ENCODE results near the gene RAB21.
"Not testable (repeated sequence)": the region's sequence is repeated elsewhere in the genome, so short reads cannot be mapped to it uniquely, and the experiment has no call there.

Gene RAB21

DNA sequence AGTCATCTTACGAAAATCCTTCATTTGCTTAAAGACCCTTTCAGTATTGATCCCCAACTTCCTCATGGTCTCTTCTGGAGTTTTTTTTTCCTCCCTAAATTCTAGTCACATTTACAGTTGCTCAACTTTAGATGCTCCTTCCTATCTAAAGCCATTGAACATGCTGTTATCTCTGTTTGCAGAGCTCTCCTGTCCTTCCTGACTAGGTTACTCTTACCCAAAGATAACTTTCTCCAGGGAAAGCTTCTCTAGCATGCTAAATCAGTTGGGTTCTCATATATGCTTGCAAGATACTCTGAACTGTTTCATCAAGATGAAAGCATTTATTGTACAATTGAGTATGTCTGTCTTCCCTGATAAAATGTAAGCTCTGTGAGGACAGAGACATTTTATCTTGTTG, 1.8 kb upstream of the RAB21 start:
- no peak for DNase-seq

DNA sequence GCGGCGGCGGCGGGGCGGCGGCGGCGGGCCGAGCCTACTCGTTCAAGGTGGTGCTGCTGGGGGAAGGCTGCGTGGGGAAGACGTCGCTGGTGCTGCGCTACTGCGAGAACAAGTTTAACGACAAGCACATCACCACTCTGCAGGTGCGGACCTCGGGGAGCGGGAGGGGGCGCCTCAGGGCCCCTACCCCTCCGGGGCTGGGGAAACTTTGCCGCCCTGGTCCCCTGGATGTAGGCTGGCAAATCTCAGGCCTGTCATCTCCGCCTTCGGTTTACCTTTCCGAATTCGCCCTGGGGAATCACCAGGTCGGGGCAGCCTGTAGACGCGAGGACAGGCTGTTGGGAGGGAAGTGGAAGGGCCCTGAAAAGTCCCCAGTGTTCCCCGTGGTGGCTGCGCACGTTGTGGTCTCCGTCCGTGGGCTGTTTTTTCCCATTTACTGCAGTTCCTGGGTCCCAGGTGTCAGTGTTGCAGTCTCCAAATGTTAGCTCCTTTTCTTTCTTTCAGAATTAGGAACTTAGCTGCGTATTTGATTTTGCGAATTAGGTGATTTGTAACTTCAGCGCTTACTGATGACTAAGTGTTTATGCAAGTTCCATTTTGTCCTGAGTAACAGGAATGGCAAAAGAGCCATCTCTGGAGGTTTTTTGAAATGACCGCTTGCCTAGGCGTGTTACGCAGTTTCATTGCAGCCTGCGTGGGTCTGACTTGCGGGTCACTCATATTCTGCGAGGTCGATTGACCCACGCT, 656 bp downstream of the RAB21 start:
- peak; percentile 49 for DNase-seq

DNA sequence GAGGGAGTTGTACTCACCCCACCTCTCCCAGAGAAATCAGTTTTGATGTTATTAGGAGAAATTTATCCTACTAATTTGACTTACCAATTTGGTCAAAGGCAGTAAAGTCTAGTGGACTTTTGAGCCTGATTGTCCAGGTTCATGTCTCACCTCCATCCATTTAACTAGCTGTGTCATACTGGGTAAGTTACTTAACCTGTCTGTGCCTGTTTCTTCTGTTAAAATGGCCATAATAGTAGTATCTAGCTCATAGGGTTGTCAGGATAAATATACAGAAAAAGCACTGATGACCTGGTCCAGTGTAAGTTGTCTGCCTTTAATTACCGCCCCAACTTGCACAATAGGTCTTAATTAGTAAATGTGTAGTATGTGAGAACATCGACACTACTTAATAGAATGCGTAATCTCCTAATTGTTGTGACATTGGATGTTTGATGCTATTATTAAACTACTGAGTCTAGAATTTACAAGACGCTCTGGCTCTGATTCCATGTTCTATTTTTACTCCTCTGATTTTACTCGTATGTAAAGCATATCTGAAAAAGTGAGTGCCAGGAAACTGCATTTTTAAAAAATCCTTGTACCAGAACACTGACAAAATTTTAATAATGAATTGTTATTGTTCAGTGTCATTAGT, 1.5 kb downstream of the RAB21 start:
- no peak for DNase-seq

DNA sequence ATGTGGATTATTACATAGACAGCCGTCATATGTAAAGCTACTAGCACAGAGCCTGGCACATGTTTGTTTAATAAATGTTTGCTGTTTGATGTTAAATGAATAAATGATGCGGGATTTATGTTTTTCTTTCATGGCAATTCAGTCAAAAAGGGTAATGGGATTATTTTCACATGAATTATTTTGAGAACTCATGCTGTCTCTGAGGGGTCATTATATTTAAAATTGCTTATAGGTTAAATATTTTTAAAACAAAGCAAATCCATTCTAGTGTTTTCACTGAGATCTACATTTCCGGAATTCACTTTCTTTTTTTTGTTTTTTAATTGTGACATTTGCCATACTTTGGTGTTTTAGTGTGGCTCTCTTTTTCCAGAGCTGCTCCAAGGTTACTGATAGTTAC, 5.3 kb downstream of the RAB21 start:
- no peak for DNase-seq

DNA sequence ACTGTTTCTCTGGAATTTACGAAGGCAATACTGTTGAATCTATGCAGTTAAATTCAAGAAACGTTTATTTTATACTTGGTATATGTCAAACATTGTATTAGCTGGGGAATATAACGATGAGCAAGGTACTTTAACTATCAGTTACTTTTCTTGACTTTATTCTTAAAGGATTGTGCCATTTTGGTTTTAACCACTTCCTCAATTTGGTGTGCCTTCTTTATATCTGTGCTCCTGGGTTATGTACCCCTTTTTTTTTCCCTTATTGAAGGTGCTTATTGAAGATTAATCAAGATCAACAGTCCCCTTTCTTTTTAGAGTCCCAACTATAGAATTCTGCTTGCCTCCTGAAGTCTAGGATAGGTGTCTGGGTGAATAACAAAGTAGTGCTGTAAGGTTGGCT, 5.8 kb downstream of the RAB21 start:
- DNase-seq, result no peak

DNA sequence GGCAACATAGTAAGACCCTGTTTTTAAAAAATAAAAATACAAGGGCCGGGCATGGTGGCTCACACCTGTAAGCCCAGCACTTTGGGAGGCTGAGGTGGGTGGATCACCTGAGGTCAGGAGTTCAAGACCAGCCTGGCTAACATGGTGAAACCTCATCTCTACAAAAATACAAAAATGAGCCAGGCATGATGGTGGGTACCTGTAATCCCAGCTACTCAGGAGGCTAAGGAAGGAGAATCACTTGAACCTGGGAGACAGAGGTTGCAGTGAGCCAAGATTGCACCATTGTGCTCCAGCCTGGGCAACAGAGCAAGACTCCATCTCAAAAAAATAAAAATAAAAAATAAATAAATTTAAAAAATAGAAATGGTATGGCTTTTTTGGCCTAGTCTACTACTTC, 6.7 kb downstream of the RAB21 start:
- DNase-seq, result not testable (repeated sequence)

DNA sequence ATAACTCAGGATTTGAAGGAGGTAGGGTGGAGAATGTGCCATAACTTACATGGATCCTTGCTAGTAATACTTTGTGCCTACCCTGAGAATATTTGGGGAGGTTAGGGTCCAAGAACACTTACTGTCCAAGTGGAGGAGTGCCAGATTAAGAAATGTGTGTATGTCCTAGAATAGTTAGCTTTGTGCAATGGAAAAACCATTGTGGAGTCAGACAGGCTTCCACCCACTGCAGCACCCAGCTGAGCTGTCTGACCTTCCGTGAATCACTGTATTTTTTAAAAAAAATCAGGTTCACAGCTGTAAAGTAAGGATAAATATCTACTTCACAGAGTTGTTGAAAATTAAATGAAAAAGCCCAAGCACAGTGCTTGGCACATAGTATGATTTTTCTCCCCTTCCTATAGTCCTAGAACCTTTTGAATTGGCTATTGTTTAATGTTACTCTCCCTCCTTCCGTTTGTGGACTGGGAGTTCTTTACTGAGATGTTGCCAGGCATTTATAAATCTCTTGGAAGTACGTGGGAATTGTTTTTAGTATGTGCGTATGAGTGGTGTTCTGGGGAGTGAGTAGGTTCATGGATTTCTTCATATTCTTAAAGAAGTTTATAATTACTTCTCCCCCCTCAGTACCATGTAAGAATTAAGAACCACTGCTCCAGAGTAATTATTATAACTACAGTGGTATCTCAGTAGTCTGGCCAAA, 9.2 kb downstream of the RAB21 start:
- DNase-seq, result no peak

DNA sequence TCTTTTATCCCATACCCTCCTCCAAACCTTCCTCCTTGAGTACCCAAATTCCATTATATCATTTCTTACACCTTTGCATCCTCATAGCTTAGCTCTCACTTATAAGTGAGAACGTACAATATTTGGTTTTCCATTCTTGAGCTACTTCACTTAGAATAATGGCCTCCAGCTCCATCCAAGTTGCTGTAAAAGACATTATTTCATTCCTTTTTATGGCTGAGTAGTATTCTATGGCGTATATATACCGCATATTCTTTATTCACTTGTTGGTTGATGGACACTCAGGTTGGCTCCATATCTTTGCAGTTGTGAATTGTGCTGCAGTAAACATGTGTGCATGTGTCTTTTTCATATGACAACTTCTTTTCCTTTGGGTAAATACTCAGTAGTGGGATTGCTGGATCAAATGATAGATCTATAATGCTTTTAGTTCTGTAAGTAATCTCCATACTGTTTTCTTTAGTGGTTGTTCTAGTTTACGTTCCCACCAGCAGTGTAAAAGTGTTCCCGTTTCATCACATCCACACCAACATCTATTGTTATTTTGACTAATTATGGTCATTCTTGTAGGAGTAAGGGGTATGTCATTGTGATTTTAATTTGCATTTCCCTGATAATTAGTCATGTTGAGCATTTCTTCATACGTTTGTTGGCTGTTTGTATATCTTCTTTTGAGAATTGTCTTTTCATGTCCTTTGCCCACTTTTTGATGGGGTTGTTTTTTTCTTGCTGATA, 10.1 kb downstream of the RAB21 start:
- no peak for DNase-seq

DNA sequence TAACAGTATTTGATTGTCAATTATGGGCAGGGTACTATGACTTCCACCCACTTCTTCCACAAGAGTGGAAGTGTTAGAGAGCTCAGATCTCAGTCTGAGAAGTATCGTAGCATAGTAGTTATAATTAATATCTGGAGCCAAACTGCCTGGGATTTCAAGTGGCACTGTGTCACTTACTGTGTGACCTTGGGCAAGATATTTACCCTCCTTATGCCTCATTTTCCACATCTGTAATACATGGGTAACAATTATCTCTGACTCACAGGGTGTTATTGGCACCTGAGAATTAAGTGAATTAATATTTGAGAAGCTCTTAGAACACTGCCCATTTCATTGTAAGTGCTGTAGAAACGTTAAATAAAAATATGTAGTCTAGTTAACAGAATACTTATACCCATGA, 11.5 kb downstream of the RAB21 start:
- DNase-seq, result no peak

DNA sequence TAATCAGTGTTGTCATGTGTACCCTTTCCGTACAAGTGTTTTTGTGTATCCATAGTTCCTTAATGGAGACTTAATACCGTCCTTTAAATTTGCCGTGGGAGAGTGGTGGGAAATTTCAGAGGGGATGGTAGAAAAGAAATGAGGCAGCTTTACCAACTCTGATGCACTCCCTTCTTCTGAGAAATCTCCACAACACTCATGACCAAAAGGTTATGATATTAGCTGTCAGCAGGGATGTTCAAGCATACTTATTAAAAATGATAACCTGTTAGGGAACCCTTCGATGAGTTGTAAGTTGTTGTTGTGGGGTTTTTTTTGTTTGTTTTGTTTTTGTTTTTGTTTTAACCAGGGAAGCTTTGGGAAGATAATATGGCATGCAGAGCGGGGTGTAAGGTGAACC, 12.5 kb downstream of the RAB21 start:
- no peak for DNase-seq

DNA sequence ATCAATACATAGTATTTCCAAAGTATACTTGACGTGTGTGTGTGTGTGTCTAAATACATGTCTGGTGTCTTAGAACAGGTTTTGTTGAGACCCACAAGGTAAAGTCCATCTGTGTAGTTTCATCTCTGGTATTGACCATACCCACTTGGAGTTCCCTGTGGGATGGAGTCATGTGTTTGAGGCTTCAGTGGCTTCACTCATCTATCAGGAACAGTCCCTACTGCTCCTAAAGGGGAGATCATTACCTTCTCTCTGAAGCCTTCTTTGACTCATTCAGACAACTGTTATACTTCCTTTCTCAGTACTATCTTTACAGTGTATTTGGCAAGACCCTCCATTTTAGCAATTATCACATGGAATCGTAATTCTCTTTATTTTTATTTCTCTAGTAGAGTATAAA, 14.2 kb downstream of the RAB21 start:
- DNase-seq, result no peak

DNA sequence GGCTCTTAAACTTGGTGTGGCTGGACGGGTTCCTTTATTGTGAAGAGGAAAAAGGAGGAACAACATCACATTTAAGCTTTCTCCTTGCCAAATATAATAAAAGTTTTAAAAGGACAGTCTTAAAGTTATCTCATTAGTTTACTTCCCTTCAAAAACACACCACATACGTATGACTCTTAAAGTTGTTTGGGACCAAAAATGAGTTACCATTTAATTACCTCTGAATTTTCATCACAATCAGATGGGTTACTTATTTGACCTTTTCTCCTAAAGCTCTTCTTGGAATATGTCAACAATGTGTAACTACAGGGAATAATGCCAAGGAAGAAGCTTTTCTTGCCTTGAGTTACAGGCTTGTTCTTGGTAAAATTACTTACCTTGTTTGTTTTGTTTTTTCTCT, 16.4 kb downstream of the RAB21 start:
- DNase-seq, result no peak

DNA sequence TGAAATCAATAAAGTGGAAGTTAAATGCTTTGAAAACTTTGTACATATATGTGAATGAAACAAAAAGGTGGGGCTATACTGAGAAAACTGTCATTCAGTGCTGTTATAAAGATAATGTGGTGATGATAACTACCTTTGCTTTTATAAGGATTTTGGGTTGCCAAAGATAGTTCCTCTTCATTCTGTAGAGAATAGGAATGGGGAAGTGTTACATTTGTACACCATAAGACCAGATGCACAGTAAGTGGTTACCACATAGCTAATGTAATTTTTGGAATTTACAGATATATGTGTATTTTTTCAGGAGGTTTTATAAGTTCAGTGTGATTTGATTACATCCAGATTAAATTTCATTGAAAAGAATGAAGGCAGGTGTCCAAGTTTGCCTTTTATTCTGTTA, 18.1 kb downstream of the RAB21 start:
- DNase-seq, result no peak

DNA sequence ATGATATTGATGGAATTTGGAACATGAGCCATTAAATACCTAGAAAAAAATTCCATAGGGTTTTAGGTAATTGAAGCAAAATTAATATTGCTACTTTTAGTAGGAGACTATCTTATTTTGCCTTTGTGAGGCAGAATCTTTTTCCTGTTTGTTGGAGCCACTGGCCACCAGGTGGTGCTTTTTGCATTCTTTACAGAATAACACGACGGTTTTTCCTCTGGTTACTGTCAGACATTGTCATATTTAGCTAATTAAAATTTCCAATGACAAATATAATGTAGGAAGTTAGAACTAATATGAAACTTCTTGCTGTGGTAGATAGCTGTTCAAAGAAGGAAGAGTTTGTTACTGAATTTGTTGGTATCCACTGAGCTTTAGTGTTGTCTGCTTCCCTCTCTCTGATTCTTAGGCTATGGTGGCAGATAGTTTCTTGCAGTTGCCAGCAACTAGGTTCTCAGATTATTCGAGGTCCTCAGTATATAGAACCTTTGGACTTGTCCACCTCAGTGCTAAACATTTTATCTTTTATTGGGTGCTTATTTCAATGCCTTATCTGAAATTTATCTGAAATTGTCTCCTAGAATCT, 25.7 kb downstream of the RAB21 start:
- DNase-seq, result peak; percentile 50

DNA sequence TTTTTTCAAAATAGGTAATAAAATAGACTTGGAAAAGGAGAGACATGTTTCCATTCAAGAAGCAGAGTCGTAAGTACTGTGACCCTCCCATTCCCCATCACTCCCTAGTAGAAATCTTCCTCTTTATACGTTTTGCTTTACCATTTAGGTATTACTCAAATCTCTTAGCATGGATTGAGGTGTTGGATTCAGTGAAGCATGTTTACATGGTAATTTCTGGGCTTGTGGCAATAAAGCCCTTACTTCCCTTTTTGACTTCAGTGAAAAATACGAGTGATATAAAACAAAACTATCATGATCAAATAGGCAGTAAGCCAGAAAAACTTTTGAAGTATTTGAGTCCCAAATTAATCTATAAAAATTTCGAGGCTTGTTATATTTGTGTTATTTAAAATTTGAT, 27.4 kb downstream of the RAB21 start:
- no peak for DNase-seq

DNA sequence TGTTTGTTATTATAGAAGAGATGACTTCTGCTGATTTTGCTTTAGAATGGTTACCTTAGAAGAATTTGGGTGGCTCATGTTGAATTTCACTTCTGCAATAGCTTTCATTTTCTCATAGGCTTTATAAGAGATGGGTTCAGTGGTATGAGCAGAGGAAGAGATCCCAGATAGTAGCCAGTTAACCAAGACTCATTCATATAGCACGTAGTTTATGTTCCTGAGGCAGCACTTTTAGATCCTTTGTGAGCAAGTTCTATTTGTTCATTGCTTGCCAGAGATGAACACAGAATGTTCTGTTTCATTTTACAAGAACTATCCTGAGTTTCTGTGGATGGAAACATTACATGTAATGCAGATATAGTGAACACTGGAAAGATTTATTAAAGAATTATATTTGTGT, 32.2 kb downstream of the RAB21 start:
- no peak for DNase-seq

DNA sequence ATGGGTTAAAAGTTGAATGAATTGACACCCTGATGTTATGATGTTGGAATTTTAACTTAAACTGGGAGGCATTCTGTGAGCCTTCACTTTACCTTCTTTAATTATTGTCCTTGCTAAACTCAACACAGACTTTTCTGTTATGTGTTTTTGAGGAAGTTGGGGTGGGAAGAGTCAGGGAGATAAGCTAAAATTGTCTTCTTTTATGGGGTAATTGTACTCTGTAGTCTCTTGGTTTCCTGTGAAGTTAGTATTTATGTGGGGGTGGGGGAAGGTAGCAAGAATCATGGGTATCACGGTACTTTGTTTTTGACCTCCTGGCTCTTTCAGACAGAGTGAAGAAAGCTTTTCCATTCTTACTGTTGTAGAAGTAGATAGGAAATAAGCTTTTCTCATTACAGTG, 32.9 kb downstream of the RAB21 start:
- DNase-seq, result no peak

DNA sequence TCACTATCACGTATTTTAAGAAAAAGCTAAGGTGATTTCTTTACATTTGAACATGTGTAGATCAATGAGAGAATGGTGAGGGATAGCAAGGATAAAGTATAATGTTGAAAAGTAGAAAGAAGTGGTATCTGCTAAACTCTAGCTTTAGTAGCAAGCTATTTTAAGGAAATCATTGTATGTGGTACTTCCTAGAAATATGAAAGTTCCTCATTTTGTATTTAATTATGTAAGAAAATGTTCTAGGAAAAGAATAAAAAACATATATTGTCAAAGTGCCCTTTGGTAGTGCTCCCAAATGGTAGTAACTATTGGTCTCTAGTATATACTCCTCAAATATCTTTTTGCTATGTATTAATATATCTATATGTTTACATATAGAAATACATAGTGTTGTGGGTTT, 35.7 kb downstream of the RAB21 start:
- no peak for DNase-seq

DNA sequence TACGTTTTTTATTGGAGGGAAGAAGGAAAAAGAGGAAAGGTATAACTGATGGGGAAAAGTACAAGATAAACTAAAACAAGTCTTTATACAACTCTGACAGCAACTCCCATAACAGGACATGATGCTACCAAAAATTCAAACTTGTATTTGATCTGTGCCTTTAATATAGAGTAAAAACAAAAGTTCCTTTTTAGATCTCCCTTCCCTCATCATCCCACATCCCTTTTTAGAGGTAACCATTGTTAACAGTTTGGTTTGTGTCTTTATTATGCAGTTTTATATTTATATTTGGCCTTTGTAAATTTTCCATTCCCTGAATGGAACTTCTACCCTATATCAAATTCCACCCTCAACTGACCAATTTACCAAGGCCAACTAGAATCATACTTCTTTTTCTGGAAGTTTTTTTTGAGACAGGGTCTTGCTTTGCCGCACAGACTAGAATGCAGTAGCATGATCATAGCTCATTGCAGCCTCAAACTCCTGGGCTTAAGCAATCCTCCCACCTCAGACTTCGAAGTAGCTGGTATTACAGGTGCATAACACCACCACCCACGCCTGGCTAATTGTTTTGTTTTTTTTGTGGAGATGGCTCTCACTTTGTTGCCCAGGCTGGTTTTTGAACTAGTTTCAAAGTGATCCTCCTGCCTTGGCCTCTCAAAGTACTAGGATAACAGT, 36.9 kb downstream of the RAB21 start:
- DNase-seq, result no peak

DNA sequence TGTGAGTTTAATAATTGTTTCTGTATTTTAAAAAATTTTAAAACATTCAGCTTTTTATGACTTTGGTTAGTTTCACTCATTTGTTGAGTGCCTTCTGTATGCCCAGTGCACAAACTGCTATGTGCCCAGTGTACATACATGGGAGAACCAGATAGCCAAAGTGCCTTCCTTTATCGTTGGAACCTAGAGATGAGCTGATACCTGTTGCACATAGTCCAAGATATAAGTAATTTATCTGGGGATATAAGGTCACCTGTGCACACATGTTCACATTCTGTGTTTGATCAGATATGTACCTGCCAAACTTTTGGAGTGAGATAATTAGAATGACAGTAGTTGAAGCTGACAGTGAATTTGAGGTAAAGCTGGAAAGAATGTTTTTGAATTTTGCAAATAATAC, 37.9 kb downstream of the RAB21 start:
- no peak for DNase-seq

DNA sequence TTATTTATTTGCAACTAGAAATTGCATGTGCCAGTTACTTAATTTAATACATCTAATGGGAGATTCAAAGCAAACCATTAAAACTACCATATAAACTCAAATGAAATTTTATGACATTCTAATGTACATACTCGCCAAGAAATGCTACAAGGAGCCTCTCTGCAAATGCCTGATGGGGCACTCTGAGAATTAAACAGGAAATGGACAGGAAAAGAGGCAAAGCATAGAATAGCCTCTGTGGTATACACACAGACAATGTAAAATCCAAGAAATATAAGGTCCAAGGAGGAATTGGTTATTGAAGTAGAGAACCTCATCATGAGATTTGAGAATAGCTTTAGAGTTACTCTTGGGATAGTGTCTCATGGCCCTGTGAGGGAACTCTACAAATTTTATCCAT, 41.2 kb downstream of the RAB21 start:
- DNase-seq, result no peak

DNA sequence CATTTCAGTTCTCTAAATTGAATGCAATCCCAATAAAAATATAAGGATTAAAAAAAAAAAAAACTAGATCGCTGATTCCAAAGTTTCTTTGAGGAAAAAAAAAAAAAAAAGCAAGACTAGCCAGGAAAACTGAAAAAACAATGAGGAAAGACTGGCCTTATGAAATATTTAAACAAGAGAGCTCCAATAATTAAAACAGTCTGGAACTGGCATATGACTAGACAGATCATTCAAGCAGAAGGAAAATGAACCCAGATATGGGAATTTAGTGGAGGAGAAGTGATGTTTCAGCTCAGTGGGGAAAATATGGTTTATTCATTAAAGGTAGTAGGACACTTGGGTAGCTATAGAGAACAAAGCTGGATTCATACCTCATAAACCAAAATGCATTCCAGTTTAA, 42.9 kb downstream of the RAB21 start:
- no peak for DNase-seq

DNA sequence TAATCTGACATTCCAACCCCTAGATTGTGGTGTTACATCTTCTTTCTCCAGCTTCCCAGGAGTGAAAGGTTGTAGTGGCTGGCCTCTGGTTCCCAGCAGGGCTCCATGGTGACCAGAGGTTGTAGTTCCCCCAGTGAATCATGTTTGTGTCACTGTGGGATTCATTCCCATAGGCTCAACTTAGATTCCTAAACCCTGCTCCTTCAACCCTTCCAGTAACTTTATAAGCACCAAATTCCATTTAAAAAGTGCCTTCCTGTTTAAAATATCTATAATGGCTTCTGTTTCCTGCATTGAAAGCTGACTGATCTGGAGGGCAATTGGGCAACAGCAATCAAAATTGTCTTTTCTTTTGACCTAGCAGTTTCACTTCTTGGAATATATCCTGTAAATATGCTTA, 44.4 kb downstream of the RAB21 start:
- DNase-seq, result no peak
